Measurements from ENCODE around the gene FAT3. TPM values are rescaled to one million over a fixed set of nuclear protein-coding genes. Genes with fewer than 3 reads are reported as not detected.

Gene FAT3
- total and polyA plus RNA-seq, 2 donors (not counting 3 experiments of a cell fraction or from before 2014, with no cell fraction given) = 0.08 to 1.4 TPM

DNA sequence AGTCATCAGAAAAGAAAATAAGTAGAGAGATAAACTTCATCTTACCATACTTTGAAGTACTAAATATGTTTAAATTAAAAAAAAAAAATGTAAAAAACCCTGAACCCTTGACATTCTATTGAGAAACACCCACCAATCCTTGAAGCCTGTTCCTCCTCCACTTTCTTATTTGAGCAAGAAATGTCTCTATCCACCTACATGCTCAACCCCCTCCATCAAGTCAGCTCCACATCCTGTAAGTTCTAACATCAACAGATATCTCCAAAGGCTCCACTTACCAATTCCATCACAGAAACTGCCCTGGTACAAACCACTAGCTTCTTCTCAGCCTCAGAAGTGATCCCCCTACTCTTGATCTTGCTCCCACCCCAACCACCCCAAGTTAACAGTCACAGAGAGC lies 32.5 kb upstream of the FAT3 start:
- H3K9ac ChIP-seq (replicated peaks; ENCODE audit: extremely low read depth, insufficient read depth, low read length) = no peak overlapping the region
- FAIRE-seq = no peak
- intact Hi-C loops (cut with micrococcal nuclease) (no loop called here), dilution Hi-C loops (cut with MboI; ENCODE audit: extremely low pct_ligation_motif_present, low sequenced_read_pairs) (no loop called here)
- H3K9me1 ChIP-seq (replicated peaks; ENCODE audit: control insufficient read depth, extremely low read depth, insufficient read depth, low read length) = no peaks in the 10 kb centered on the region
- H3K27me3 ChIP-seq (ENCODE audit: control insufficient read depth in 2 of 2, insufficient read depth in 2 of 2, low read length in 2 of 2) = no peaks in the 10 kb centered on the region
- no peak for DNase-seq (ENCODE audit: low read depth, low spot score)
- H3K27ac ChIP-seq (ENCODE audit: insufficient read depth, low read depth, low read length) = no peak overlapping the region
- H3K9me3 ChIP-seq (replicated peaks; ENCODE audit: control insufficient read depth, insufficient read depth, low read length) = no peaks in the 10 kb centered on the region
- no peaks in the 10 kb centered on the region for H4K20me1 ChIP-seq (replicated peaks; ENCODE audit: control insufficient read depth, extremely low read depth, insufficient read depth, low read length)
- ChIA-PET POLR2A (no interaction called here), CTCF (no interaction called here)
- H3K4me3 ChIP-seq (replicated peaks in 1 of 3; ENCODE audit: insufficient read depth in 1 of 3, low read depth in 1 of 3, low read length in 3 of 3) = no peak overlapping the region
- H3K36me3 ChIP-seq (ENCODE audit: control insufficient read depth in 2 of 2, extremely low read depth in 1 of 2, insufficient read depth in 2 of 2, low read length in 2 of 2) = no peaks in the 10 kb centered on the region
- H3K79me2 ChIP-seq (ENCODE audit: control insufficient read depth, insufficient read depth, low read length) = no peaks in the 10 kb centered on the region
- TF ChIP-seq MYC (IDR thresholded peaks at IDR 0.05; ENCODE audit: low read depth, low read length) (no peak), JUN (IDR thresholded peaks at IDR 0.05; ENCODE audit: borderline replicate concordance, insufficient read depth, insufficient read length, low read depth) (no peak), FOS (IDR thresholded peaks at IDR 0.05; ENCODE audit: borderline replicate concordance, insufficient read depth, low read length) (no peak), CTCF (IDR thresholded peaks at IDR 0.05; ENCODE audit: extremely low read depth in 1 of 2, insufficient read depth in 1 of 2, low read depth in 1 of 2, low read length in 2 of 2) (no peak), EZH2 (IDR thresholded peaks at IDR 0.05; ENCODE audit: borderline replicate concordance, low read depth, low read length, severe bottlenecking) (no peak), POLR2AphosphoS5 (IDR thresholded peaks at IDR 0.05; ENCODE audit: insufficient read depth, low read depth, low read length) (no peak), GATA2 (IDR thresholded peaks at IDR 0.05; ENCODE audit: insufficient read depth, insufficient read length, low read depth, low read length) (no peak), POLR2A (IDR thresholded peaks at IDR 0.05; ENCODE audit: low read depth, low read length) (no peak), MAX (IDR thresholded peaks at IDR 0.05; ENCODE audit: insufficient read depth, insufficient read length) (no peak)
- H3K4me1 ChIP-seq (ENCODE audit: control insufficient read depth, extremely low read depth, insufficient read depth, low read length) = no peaks in the 10 kb centered on the region
- H2AFZ ChIP-seq (ENCODE audit: low read depth, low read length) = no peak overlapping the region
- BruUV-seq (replicated peaks) = no TSS peak
- no peak overlapping the region for H3K4me2 ChIP-seq (ENCODE audit: insufficient read depth, low read length)

All from endothelial cell of umbilical vein (primary cell).